Measurements from ENCODE around the gene KCNC4. TPM values are rescaled to one million over a fixed set of nuclear protein-coding genes. Genes with fewer than 3 reads are reported as not detected.

Gene KCNC4
- total RNA-seq, 1 donor from 2014 or later: 5.1 TPM

GRCh38 chr1:110240476-110241210 lies 30.5 kb downstream of the KCNC4 start:
- no peak for DNase-seq (ENCODE audit: missing footprints)
- intact Hi-C loops (cut with DNase I): no loop called here
- ATAC-seq: no peak

GRCh38 chr1:110241516-110241915 lies 31.4 kb downstream of the KCNC4 start:
- no peak for ATAC-seq
- intact Hi-C loops (cut with DNase I): no loop called here

GRCh38 chr1:110242062-110242461 lies 31.9 kb downstream of the KCNC4 start:
- ATAC-seq (no peak), DNase-seq (ENCODE audit: missing footprints) (no peak)
- intact Hi-C loops (cut with DNase I): no loop called here

More at GRCh38 chr1:110241516-110241915, 31.4 kb downstream of the KCNC4 start:
- DNase-seq (ENCODE audit: missing footprints): no peak

- intact Hi-C loops (cut with DNase I): loop anchor here (1.0 kb wide), 1 partner anchor 11 kb away; no protein-coding TSS in a partner anchor
- ATAC-seq: no peak
These were observed 32.6 kb downstream of the KCNC4 start for GRCh38 chr1:110242731-110243130.

GRCh38 chr1:110243146-110243545 lies 33.0 kb downstream of the KCNC4 start:
- no peak for ATAC-seq
- no peak for DNase-seq (ENCODE audit: missing footprints)
- intact Hi-C loops (cut with DNase I): loop anchor here (1.0 kb wide), 1 partner anchor 12 kb away; no protein-coding TSS in a partner anchor

More at GRCh38 chr1:110242731-110243130, 32.6 kb downstream of the KCNC4 start:
- DNase-seq (ENCODE audit: missing footprints): no peak

- no peak for DNase-seq (ENCODE audit: missing footprints)
- no peak for ATAC-seq
- intact Hi-C loops (cut with DNase I): loop anchor here (1.0 kb wide), 1 partner anchor 12 kb away; no protein-coding TSS in a partner anchor
These were observed 33.5 kb downstream of the KCNC4 start for GRCh38 chr1:110243574-110243973.

GRCh38 chr1:110245876-110246620 lies 35.9 kb downstream of the KCNC4 start:
- ATAC-seq (no peak), DNase-seq (ENCODE audit: missing footprints) (no peak)
- intact Hi-C loops (cut with DNase I): no loop called here

GRCh38 chr1:110248746-110249145 lies 38.6 kb downstream of the KCNC4 start:
- ATAC-seq: no peak
- DNase-seq (ENCODE audit: missing footprints): no peak
- intact Hi-C loops (cut with DNase I): no loop called here

GRCh38 chr1:110249256-110249655 lies 39.1 kb downstream of the KCNC4 start:
- intact Hi-C loops (cut with DNase I): no loop called here
- ATAC-seq (no peak), DNase-seq (ENCODE audit: missing footprints) (no peak)

- ATAC-seq: no peak
- DNase-seq (ENCODE audit: missing footprints): no peak
- intact Hi-C loops (cut with DNase I): no loop called here
These were observed 39.9 kb downstream of the KCNC4 start for GRCh38 chr1:110250008-110250407.

GRCh38 chr1:110250749-110251148 lies 40.6 kb downstream of the KCNC4 start:
- ATAC-seq (no peak), DNase-seq (ENCODE audit: missing footprints) (no peak)
- intact Hi-C loops (cut with DNase I): no loop called here

- ATAC-seq (no peak), DNase-seq (ENCODE audit: missing footprints) (no peak)
- intact Hi-C loops (cut with DNase I): no loop called here
These were observed 43.1 kb downstream of the KCNC4 start for GRCh38 chr1:110253213-110253612.

GRCh38 chr1:110254604-110255391 lies 44.7 kb downstream of the KCNC4 start:
- no peak for ATAC-seq
- DNase-seq (ENCODE audit: missing footprints): no peak
- intact Hi-C loops (cut with DNase I): no loop called here

- ATAC-seq (peak; percentile 28), DNase-seq (ENCODE audit: missing footprints) (no peak)
- intact Hi-C loops (cut with DNase I): no loop called here
These were observed 45.3 kb downstream of the KCNC4 start for GRCh38 chr1:110255392-110255787.

GRCh38 chr1:110258734-110259133 lies 48.6 kb downstream of the KCNC4 start:
- intact Hi-C loops (cut with DNase I): no loop called here
- no peak for DNase-seq (ENCODE audit: missing footprints)
- no peak for ATAC-seq

- no peak for ATAC-seq
- intact Hi-C loops (cut with DNase I): no loop called here
- no peak for DNase-seq (ENCODE audit: missing footprints)
These were observed 49.7 kb downstream of the KCNC4 start for GRCh38 chr1:110259770-110260169.

Measured in Right ventricle myocardium inferior (tissue), 1 donor.